Esophagus squamous epithelium (tissue), 4 donors: Measurements from ENCODE around the gene GFOD2.

ENCODE experiments used
- CTCF ChIP-seq, 6 experiments: fragments of 450-650 bp in 4 of 6; fragments of 200-600 bp in 2 of 6; sonication (generic) in 2 of 6; IDR thresholded peaks; one replicate each; pipeline ENCODE4 v1.5.1; 2016 to 2019; ENCODE audit warnings: antibody characterized with exemption in 6 of 6, mild to moderate bottlenecking in 4 of 6, moderate library complexity in 4 of 6
- POLR2A ChIP-seq, 4 donors: fragments of 450-650 bp; IDR thresholded peaks; one replicate each; pipeline ENCODE4 v1.6.1; 2017; ENCODE audit warnings: antibody characterized with exemption in 4 of 4, mild to moderate bottlenecking in 4 of 4, moderate library complexity in 3 of 4

- TF ChIP-seq CTCF (IDR thresholded peaks at IDR 0.05) (no peak), POLR2A (IDR thresholded peaks at IDR 0.05) (no peak)
These were observed 40.6 kb downstream of the GFOD2 start for GRCh38 chr16:67678354-67679023.
